Upper lobe of right lung (tissue), 1 donor: ENCODE data around the gene SCT. TPM values are rescaled to one million over a fixed set of nuclear protein-coding genes. Genes with fewer than 3 reads are reported as not detected.

Experiments used
- ATAC-seq: fragments of 200-7000 bp; cut with Tn5 transposase; one replicate; pipeline ENCODE4 v1.9.1; 2020; ENCODE audit warnings: mild to moderate bottlenecking, moderate library complexity
- DNase-seq: peaks from one replicate; pipeline ENCODE4 v3.0.0-alpha.2; 2020
- H3K27ac ChIP-seq: fragments of 200-600 bp; one replicate; pipeline ENCODE4 v1.8.0; 2022
- H3K27me3 ChIP-seq: fragments of 200-600 bp; one replicate; pipeline ENCODE4 v1.8.0; 2022; ENCODE audit warnings: mild to moderate bottlenecking
- H3K36me3 ChIP-seq: fragments of 200-600 bp; one replicate; pipeline ENCODE4 v1.8.0; 2022
- H3K4me1 ChIP-seq: fragments of 200-600 bp; one replicate; pipeline ENCODE4 v1.8.0; 2022
- H3K4me3 ChIP-seq: fragments of 200-600 bp; one replicate; pipeline ENCODE4 v1.8.0; 2022; ENCODE audit warnings: mild to moderate bottlenecking
- H3K9me3 ChIP-seq: fragments of 200-600 bp; one replicate; pipeline ENCODE4 v1.8.0; 2022
- CTCF ChIP-seq: fragments of 200-600 bp; IDR thresholded peaks from one replicate; pipeline ENCODE4 v1.8.0; 2022; ENCODE audit warnings: antibody characterized with exemption
- intact Hi-C: fragments of 100-400 bp; cut with DNase I; formaldehyde crosslinking; loops from one replicate; pipeline ENCODE4 v1.11.0; 2022
- total RNA-seq: library from RNA; stranded (reverse); fragmentation: NEBNext Ultra II Directional; extraction: Animal tissue kit (Norgen Biotek cat#: 25700); gene quantifications from one replicate; pipeline ENCODE4 v1.2.1, GENCODE V29; 2021
- donor health status: DM: no; HTN: yes; CAD: no; lungs with severe emphysema.

Gene SCT
- total RNA-seq, 1 donor from 2014 or later, result not detected

DNA sequence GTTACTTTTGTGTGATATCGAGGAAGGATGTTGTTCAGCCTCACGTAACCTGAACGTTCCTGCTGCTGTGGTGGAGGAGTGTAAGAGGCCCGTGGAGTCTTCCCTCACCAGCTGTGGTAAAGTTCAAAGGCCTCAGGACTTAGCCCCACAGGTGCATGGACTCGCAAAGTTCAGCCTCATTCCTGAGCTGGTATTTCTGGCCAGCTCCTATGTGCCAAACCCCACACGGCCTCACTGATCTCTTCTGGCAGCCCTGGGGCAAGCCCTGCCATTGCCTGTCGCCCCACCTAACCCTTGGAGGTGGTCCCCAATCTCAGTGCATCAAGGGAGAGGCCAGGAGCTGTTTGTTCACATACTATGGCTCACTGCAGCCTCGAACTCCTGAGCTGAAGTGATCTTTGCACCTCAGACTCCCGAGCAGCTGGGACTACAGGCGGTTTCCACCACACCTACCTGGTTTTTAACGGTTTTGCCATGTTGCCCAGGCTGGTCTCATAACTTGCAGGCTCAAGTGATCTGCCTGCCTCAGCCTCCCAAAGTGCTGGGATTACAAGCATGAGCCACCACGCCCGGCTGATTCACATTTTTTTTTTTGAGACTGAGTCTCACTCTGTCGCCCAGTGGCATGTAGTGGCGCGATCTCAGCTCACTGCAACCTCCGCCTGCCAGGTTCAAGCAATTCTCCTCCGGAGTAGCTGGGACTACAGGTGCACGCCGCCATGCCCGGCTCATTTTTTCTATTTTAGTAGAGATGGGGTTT is 48.5 kb downstream of the SCT start:
- Histone ChIP-seq H3K27ac (no peak overlapping the region), H3K27me3 (no peaks in the 10 kb centered on the region), H3K36me3 (peaks cover 19% of the 10 kb centered on the region), H3K4me3 (peak overlapping the region; percentile 89), H3K9me3 (no peaks in the 10 kb centered on the region), H3K4me1 (peaks cover 26% of the 10 kb centered on the region)
- no peak for DNase-seq
- no peak for TF ChIP-seq CTCF
- intact Hi-C loops, result no loop called here
- ATAC-seq, result no peak

GRCh38 chr11:577611-577894 is 49.4 kb downstream of the SCT start:
- TF ChIP-seq CTCF, result no peak
- Histone ChIP-seq H3K36me3 (peaks cover 12% of the 10 kb centered on the region), H3K4me3 (peak overlapping the region; percentile 89), H3K27me3 (no peaks in the 10 kb centered on the region), H3K9me3 (no peaks in the 10 kb centered on the region), H3K27ac (no peak overlapping the region), H3K4me1 (peaks cover 32% of the 10 kb centered on the region)
- no peak for ATAC-seq
- no peak for DNase-seq
- intact Hi-C loops, result no loop called here

DNA sequence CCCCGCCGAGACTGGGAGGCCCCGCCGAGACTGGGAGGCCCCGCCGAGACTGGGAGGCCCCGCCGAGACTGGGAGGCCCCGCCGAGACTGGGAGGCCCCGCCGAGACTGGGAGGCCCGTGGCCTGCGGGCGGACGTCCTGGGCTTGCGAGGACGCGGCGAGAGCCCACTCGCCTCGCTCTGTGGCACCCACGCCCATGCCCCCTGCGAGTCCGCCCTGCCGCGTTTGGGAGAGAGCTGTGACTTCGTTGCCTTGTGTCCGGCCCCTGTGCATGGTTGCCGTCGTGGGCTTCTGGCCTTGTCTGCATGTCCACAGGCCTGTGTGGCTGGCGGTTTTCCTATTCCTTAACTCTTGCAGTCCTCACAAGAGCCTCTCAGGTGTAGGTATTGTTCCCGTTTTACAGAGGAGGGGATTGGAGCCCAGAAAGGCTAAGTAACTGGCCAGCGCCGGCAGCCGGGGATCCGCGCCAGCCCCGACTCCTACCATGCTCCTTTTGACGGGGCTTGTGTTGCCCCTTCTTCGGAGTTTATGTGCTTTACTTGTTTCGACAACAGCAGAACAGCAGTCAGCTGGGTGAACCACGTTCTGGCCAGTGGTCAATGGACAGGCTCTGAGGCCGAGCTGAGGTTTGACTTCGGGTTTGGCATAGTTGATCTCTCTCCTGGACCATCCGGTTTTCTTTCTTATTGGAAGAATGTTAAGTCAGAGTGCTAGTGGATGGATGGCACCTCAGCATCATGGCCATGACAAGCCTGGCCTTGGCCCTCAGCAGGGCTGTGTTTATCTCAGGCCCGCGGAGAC is 50.0 kb downstream of the SCT start:
- peaks cover 32% of the 10 kb centered on the region for H3K4me1 ChIP-seq
- no peak for TF ChIP-seq CTCF
- peaks cover 7% of the 10 kb centered on the region for H3K36me3 ChIP-seq
- H3K4me3 ChIP-seq, result peak overlapping the region; percentile 89
- intact Hi-C loops, result no loop called here
- peak overlapping the region; percentile 71 for H3K27ac ChIP-seq
- no peak for ATAC-seq
- H3K27me3 ChIP-seq, result no peaks in the 10 kb centered on the region
- DNase-seq, result no peak
- H3K9me3 ChIP-seq, result no peaks in the 10 kb centered on the region

Other genes with a start within 250 kb of the SCT start
- gene PKP3, start 233.0 kb downstream of the SCT start, total RNA-seq, result 40.4 TPM
- gene SIGIRR, start 212.2 kb downstream of the SCT start, total RNA-seq, result 80.9 TPM
- gene ANO9, start 185.2 kb downstream of the SCT start, total RNA-seq, result 22.4 TPM
- 31.1 TPM for gene PTDSS2, start 176.9 kb downstream of the SCT start, total RNA-seq
- 245 TPM for gene RNH1, start 119.9 kb downstream of the SCT start, total RNA-seq
- gene HRAS, start 91.6 kb downstream of the SCT start, total RNA-seq, result 55.5 TPM
- gene LRRC56, start 89.7 kb downstream of the SCT start, total RNA-seq, result 3.2 TPM
- 5.9 TPM for gene LMNTD2, start 66.4 kb downstream of the SCT start, total RNA-seq
- gene RASSF7, start 66.2 kb downstream of the SCT start, total RNA-seq, result 76.7 TPM
- gene PHRF1, start 50.7 kb downstream of the SCT start, total RNA-seq, result 31.0 TPM
- 56.2 TPM for gene IRF7, start 11.2 kb downstream of the SCT start, total RNA-seq
- not detected for gene CDHR5, start 2.2 kb downstream of the SCT start, total RNA-seq
- gene DRD4, start 10.1 kb upstream of the SCT start, total RNA-seq, result 1.2 TPM
- 27.1 TPM for gene DEAF1, start 68.0 kb upstream of the SCT start, total RNA-seq
- 33.2 TPM for gene TMEM80, start 68.6 kb upstream of the SCT start, total RNA-seq
- gene EPS8L2, start 79.0 kb upstream of the SCT start, total RNA-seq, result 155 TPM
- 196 TPM for gene TALDO1, start 120.3 kb upstream of the SCT start, total RNA-seq
- 62.5 TPM for gene GATD1, start 150.3 kb upstream of the SCT start, total RNA-seq
- not detected for gene CEND1, start 162.9 kb upstream of the SCT start, total RNA-seq
- gene SLC25A22, start 171.1 kb upstream of the SCT start, total RNA-seq, result 20.8 TPM
- 13.1 TPM for gene PIDD1, start 178.1 kb upstream of the SCT start, total RNA-seq
- gene RPLP2, start 182.8 kb upstream of the SCT start, total RNA-seq, result 1,548 TPM
- gene PNPLA2, start 191.7 kb upstream of the SCT start, total RNA-seq, result 143 TPM
- 34.3 TPM for gene CRACR2B, start 200.7 kb upstream of the SCT start, total RNA-seq
- 486 TPM for gene CD151, start 205.8 kb upstream of the SCT start, total RNA-seq
- gene POLR2L, start 215.3 kb upstream of the SCT start, total RNA-seq, result 138 TPM
- gene TSPAN4, start 215.7 kb upstream of the SCT start, total RNA-seq, result 167 TPM